Esophagus muscularis mucosa (tissue), 4 donors: Measurements from ENCODE around the gene MRPS30. TPM values are rescaled to one million over a fixed set of nuclear protein-coding genes. Genes with fewer than 3 reads are reported as not detected.

ENCODE experiments used
- DNase-seq: peaks from one replicate; pipeline ENCODE4 v3.0.0-alpha.2; 2017; ENCODE audit errors: extremely low spot score
- H3K27ac ChIP-seq, 4 donors: fragments of 200-600 bp; sonication (generic); replicated peaks in 1 of 4; 1 replicate in 3 of 4; 2 replicates in 1 of 4; pipeline ENCODE4 v1.5.1; 2016 to 2019; ENCODE audit warnings: mild to moderate bottlenecking in 1 of 4
- H3K27me3 ChIP-seq, 4 donors: fragments of 200-600 bp; sonication (generic); one replicate each; pipeline versions ENCODE4 v1.5.1 to v1.6.0; 2016 to 2019
- H3K36me3 ChIP-seq, 4 donors: fragments of 200-600 bp; sonication (generic); one replicate each; pipeline ENCODE4 v1.5.1; 2016 to 2019
- H3K4me1 ChIP-seq, 4 donors: fragments of 200-600 bp; sonication (generic); one replicate each; pipeline ENCODE4 v1.5.1; 2016 to 2019
- H3K4me3 ChIP-seq, 4 donors: fragments of 200-600 bp; sonication (generic); 1 replicate in 2 of 4; 2 replicates in 2 of 4; pipeline ENCODE4 v1.5.1; 2016 to 2019; ENCODE audit warnings: mild to moderate bottlenecking in 4 of 4, moderate library complexity in 1 of 4
- H3K9me3 ChIP-seq, 4 donors: fragments of 200-600 bp; sonication (generic); 1 replicate in 3 of 4; 2 replicates in 1 of 4; pipeline ENCODE4 v1.5.1; 2016 to 2019
- CTCF ChIP-seq, 3 experiments: fragments of 200-600 bp in 2 of 3; fragments of 450-650 bp in 1 of 3; sonication (generic) in 2 of 3; IDR thresholded peaks; one replicate each; pipeline ENCODE4 v1.5.1; 2017 to 2019; ENCODE audit warnings: antibody characterized with exemption in 3 of 3, mild to moderate bottlenecking in 2 of 3, moderate library complexity in 1 of 3
- EP300 ChIP-seq: sonication (generic); formaldehyde crosslinking; IDR thresholded peaks from one replicate; pipeline ENCODE4 v1.6.1; 2017; ENCODE audit warnings: antibody characterized with exemption
- POLR2A ChIP-seq: fragments of 450-650 bp; IDR thresholded peaks from one replicate; pipeline ENCODE4 v1.6.1; 2017; ENCODE audit warnings: antibody characterized with exemption, moderate library complexity, mild to moderate bottlenecking, low read depth
- POLR2AphosphoS5 ChIP-seq, 2 donors: sonication (generic); formaldehyde crosslinking; IDR thresholded peaks; one replicate each; pipeline ENCODE4 v1.6.1; 2017; ENCODE audit warnings: antibody characterized with exemption in 2 of 2
- WGBS: methylation state at CpG from one replicate; pipeline ENCODE4 v1.1.5; 2018; 5-methylcytosine and 5-hydroxymethylcytosine counted together
- intact Hi-C: fragments of 100-400 bp; cut with DNase I; formaldehyde crosslinking; loops from one replicate; pipeline ENCODE4 v1.15.1; 2023
- total RNA-seq, 4 donors: library from RNA; depleted of rRNA; stranded (reverse); fragments of >200 nt; gene quantifications; one replicate each; pipeline versions ENCODE4 v1.1.0 to v1.2.1, GENCODE V29; 2016

Gene MRPS30
- total RNA-seq, 4 donors from 2014 or later = 47.8 to 56.3 (median 53.1) TPM

GRCh38 chr5:44833249-44833648 lies 24.5 kb downstream of the MRPS30 start:
- Histone ChIP-seq H3K27ac (no peak overlapping the region), H3K36me3 (no peaks in the 10 kb centered on the region), H3K27me3 (no peaks in the 10 kb centered on the region), H3K4me3 (no peak overlapping the region), H3K4me1 (no peaks in the 10 kb centered on the region), H3K9me3 (no peaks in the 10 kb centered on the region)
- WGBS = 98% methylated on average over 1 of the region's 1 CpG
- intact Hi-C loops = no loop called here
- TF ChIP-seq CTCF (IDR thresholded peaks at IDR 0.05) = no peak
- TF ChIP-seq POLR2A = no peak
- TF ChIP-seq POLR2AphosphoS5 (IDR thresholded peaks at IDR 0.05) = no peak
- TF ChIP-seq EP300 = no peak
- DNase-seq = no peak

GRCh38 chr5:44835693-44836092 lies 26.9 kb downstream of the MRPS30 start:
- H3K27ac ChIP-seq = no peak overlapping the region
- TF ChIP-seq CTCF (IDR thresholded peaks at IDR 0.05) = no peak
- TF ChIP-seq EP300 = no peak
- no peak for TF ChIP-seq POLR2AphosphoS5 (IDR thresholded peaks at IDR 0.05)
- TF ChIP-seq POLR2A = no peak
- no peaks in the 10 kb centered on the region for H3K27me3 ChIP-seq
- no peaks in the 10 kb centered on the region for H3K36me3 ChIP-seq
- H3K4me3 ChIP-seq = no peak overlapping the region
- no peaks in the 10 kb centered on the region for H3K4me1 ChIP-seq
- H3K9me3 ChIP-seq = no peaks in the 10 kb centered on the region
- WGBS = 92% methylated on average over 3 of the region's 3 CpGs
- no peak for DNase-seq
- intact Hi-C loops = no loop called here

- Histone ChIP-seq H3K36me3 (no peaks in the 10 kb centered on the region), H3K27me3 (no peaks in the 10 kb centered on the region), H3K4me1 (no peaks in the 10 kb centered on the region), H3K27ac (no peak overlapping the region), H3K4me3 (no peak overlapping the region), H3K9me3 (no peaks in the 10 kb centered on the region)
- 100% methylated on average over 1 of the region's 1 CpG for WGBS
- DNase-seq = no peak
- TF ChIP-seq EP300 = no peak
- no peak for TF ChIP-seq POLR2A
- TF ChIP-seq POLR2AphosphoS5 (IDR thresholded peaks at IDR 0.05) = no peak
- no peak for TF ChIP-seq CTCF (IDR thresholded peaks at IDR 0.05)
- intact Hi-C loops = no loop called here
Measured at GRCh38 chr5:44839018-44839681, 30.4 kb downstream of the MRPS30 start.

GRCh38 chr5:44842496-44843282 lies 33.9 kb downstream of the MRPS30 start:
- TF ChIP-seq CTCF (IDR thresholded peaks at IDR 0.05) (no peak), POLR2A (no peak), EP300 (no peak), POLR2AphosphoS5 (IDR thresholded peaks at IDR 0.05) (no peak)
- no peak for DNase-seq
- Histone ChIP-seq H3K9me3 (no peaks in the 10 kb centered on the region), H3K4me3 (no peak overlapping the region), H3K4me1 (no peaks in the 10 kb centered on the region), H3K27me3 (no peaks in the 10 kb centered on the region), H3K27ac (no peak overlapping the region), H3K36me3 (no peaks in the 10 kb centered on the region)
- WGBS = 86% methylated on average over 2 of the region's 2 CpGs
- intact Hi-C loops = no loop called here
